Activated CD4-positive, alpha-beta T cell treated with anti-CD3 and anti-CD28 coated beads for 48 hours (primary cell): ENCODE measurements around the gene NARF.
"Not testable (repeated sequence)": the region's sequence is repeated elsewhere in the genome, so short reads cannot be mapped to it uniquely, and the experiment has no call there.

Experiments
- DNase-seq: peaks from one replicate; pipeline ENCODE4 v3.0.0-alpha.2; 2020

The NARF gene

DNA sequence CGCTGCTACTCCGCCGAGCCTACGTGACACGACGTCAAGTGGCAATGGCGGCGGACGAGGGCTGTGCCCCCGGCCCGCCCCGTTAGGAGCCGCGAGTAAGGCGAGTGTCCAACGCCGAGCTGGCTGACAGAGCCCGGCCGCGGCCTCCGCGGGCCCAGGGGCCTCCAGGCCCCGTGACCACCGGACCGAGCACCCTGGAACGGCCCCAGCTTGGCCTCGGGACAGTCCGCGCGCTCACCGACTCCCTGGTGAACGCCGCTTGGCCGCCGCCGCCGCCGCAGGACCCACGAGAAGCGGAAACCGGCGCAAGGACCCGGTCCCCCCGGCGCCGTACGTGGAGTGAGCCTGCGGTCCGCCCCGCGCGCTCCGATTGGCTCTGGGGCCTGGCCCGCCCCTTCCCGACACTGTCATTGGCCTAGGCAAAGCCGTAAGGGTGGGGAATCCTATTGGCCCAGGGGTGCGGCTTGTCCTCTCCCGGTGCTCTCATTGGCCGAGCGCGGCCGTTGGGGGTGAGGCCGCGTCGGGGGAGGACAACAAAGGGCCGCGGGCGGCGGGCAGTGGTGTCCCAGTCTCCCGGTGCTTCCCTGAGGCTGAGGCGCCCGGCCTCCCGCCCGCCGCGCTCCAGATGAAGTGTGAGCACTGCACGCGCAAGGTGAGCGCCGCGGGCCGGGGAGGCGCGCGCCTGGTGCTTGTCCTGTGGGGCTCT, at the start of gene NARF:
TSS of gene NARF (plus strand) at position 563 of the 706 bp plus-strand sequence. CDS start at position 626, 63 bp downstream.
- DNase-seq: peak; percentile 97

DNA sequence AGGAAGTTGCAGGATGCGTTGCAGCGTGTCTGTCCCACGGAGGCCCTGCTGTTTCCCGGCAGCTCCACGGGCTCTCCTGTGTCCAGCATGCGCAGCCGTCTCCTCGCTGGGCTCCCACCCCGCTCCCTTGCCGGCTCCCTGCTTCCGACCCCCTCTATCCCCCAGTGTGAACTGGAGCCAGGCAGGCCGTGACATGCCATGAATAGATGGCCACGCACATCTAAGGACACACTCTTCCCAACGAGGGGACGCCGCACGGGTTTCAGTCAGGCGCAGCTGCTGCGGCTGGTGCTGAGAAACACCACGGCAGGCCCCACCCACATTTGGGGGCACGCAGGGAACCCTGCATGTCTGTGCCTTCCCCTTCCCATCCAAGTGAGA, 49.6 kb upstream of the NARF start:
- no peak for DNase-seq

DNA sequence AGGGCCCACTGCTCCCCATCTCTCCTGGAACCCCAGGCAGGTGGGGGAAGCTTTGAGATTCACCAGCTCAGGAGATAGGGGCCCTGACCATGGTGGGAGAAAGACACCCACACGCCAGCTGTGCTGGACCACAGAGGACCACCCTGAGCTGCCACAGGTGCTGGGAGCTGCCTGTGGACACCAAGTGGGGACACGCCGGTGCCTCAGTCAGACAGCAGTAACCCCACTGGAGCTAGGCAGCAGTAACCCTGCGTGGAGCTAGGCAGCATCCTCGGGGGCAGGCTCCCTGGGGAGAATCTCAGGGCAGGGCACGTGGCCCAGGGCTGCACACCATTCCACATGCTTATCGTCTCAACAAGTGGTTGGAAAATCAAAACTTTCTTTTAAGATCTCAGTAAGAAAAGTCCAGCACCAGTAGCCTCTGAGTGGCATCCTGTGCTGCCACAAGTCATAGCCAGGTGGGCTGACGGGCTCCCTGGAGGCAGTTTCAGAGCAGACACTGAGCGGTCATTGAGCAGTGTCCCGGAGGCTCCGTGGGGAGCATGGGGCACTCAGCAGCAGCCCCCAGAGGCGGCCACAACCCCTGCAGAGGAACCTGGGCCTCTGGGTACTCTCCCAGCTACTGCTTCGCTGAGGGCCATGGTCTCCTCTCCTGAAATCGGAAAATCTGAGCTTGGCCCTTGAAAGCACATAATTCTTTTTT, 48.4 kb upstream of the NARF start:
- DNase-seq: no peak

DNA sequence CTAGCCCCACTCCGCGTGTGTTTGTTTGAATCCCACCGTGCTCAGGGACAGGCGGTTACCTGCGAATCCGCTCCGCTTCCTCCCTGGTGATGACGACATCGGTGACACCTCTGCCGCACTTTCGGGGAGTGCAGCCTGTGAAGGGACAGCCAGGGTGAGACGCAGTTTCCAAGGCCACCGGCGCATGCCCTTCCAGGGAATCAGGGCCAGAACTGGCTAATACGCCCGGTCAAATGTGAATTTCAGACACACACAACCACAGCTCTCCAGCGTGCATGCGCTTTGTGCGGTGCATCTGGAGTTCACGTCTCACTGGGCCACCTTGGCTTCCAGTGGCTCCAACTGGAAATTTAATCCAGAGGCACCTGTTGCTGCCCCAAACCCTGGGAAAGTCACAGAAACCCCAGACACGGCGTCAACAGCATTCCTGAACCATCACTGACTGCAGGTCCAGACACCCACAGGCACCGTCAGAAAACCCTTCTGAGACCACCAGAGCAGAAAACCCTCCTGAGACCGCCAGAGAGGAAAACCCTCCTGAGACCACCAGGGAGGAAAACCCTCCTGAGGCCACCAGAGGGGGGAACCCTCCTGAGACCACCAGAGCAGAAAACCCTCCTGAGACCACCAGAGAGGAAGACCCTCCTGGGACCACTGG, 47.0 kb upstream of the NARF start:
- no peak for DNase-seq

DNA sequence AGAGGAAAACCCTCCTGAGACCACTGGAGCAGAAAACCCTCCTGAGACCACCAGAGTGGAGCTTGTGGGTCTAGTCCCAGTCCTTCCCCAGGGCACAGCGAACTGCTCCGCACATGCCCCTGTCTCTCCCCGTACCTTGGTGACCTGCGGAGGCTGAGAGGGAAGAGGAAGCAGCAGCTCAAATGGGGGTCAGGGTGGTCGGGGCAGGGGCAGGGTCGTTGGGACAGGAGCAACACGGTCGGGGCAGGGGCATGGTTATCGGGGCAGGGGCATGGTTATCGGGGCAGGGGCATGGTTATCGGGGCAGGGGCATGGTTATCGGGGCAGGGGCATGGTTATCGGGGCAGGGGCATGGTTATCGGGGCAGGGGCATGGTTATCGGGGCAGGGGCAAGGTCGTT, 46.5 kb upstream of the NARF start:
- not testable (repeated sequence) for DNase-seq

DNA sequence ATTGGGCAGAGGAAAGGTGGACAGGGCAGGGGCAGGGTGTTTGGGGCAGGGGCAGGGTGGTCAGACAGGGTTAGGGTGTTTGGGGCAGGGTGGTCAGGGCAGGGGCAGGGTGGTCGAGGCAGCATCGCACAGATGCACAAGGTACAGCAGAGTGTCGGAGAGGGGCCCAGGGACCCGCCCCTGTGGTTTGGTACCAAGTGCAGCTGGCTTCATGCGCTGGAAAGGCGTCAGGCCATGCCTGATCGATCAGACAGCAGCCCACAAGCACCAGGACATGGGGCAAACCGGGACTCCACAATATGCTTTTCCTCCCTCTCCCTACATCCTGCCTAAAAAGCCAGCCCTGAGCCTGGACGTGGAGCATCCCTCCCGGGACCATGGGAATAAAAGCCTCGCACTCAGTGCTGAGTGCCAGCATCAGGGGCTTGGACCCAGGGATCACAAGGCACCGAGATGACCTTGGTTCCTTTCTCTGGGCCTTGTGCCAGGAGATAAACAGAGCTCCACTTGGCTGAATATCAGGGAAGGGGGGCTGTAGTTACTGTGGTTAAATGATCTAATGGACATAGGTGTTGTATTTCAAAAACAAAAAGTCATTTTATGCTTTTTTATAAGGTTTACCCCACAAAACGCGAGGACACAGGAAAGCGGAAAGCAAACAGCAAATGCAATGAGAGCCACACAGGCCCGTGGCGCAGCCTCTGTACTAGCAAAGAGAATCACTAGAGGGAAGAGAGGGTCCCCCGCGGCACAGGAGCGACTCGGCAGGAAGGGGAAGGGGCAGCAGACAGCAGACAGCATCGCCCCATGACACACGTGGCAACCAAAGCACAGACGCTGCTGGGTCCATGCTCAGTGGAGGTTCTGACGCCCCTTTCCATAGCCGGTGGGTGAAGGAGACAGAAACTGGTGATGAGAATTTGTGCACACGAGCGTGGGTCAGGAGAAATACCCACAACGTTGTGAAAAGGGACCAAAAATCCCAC, 45.7 kb upstream of the NARF start:
- no peak for DNase-seq

DNA sequence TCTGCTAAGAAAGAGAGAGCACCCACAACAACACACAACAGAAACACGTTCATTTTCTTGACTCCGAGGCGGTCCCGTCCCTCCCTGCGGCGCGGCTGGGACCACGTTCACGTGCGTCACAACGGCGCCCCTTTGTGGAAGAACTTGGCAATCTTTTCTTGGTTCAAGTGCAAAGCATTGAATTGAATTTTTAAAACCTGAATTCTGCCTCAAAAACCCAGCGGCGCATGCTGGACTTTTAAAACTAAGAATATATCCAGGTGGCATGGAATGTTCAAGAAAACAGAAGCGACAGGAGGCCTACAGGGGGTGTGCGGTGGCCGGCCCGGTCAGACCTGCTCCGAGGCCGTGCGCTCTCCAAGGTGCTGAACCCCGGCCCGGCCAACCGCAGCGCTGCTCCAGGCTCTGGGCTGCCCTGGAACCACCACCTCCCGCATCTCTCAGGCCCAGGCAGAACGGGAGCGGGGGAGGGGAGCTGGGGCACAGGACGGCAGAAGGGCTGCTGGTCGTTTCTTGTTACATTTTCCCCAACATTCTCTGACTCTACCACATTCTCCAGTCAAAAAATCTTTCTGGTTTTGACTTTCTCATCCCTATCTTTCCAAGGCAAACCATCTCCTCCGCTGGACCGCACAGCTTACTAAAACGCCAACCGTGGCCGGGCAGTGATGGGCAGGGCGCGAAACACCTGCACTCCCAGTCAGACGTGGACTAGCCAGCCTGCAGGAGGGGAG, 43.8 kb upstream of the NARF start:
- peak; percentile 86 for DNase-seq

DNA sequence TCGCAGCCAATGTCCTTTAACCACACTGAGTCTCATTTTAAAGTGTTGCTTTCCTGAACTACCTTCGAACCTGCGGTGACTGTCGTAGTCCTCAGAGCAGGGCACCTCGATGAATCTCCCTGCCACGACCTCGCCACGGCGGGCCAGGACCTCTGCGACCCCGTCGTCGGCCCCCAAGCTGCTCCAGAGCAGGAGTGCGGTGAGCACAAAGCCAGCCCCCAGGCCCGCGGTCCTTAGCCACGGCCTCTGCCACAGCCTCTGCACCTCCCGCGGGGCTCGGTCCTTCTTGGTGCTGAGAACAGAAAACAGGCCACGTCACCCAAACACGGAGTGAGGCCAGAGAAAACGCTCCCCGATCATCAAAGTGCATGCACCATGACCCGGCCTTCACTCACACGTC, 43.2 kb upstream of the NARF start:
- no peak for DNase-seq

DNA sequence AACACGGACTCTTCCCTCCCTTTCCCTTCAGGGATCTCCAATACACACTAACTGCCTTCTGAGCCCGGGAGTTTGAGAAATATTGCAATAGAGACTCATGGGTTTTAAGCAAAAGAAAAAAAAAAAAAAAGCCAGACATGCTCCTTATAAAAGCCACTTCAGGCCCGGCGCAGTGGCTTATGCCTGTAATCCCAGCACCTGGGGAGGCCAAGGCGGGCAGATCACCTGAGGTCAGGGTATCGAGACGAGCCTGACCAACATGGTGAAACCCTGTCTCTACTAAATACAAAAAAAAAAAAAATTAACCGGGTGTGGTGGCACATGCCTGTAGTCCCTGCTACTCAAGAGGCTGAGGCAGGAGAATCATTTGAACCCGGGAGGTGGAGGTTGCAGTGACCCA, 42.8 kb upstream of the NARF start:
- no peak for DNase-seq

DNA sequence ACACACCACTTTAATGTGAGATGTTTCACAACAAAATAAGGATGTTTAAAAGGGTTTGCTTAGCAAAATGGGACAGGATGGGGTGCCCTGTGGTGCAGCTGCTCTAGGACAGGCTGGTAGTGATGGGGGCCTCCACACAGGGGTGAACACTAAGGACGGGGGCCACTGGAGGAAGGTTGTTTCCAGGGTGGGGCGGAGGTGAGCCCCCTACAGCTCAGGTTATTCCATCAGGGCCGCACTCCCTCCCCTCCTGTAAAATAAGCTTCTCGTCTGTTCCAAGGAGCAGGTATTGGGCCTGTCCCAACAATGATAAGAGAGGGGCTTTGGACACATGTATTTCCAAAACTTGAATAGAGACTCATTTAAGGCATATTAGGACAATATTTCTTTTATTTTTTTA, 42.3 kb upstream of the NARF start:
- no peak for DNase-seq

DNA sequence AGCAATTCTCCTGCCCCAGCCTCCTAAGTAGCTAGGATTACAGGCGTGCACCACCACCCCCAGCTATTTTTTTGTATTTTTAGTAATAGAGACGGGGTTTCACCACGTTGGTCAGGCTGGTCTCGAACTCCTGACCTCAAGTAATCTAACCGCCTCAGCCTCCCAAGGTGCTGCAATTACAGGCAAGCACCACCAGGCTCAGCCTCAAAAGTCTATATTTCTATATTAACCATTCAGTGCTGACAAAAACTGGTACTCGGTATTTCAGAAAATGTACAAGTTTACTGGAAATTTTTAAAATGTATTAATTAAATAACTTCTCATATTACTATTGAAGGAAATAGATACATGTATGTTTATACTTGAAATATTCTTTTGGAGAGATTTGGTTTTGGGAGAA, 41.8 kb upstream of the NARF start:
- peak; percentile 45 for DNase-seq

DNA sequence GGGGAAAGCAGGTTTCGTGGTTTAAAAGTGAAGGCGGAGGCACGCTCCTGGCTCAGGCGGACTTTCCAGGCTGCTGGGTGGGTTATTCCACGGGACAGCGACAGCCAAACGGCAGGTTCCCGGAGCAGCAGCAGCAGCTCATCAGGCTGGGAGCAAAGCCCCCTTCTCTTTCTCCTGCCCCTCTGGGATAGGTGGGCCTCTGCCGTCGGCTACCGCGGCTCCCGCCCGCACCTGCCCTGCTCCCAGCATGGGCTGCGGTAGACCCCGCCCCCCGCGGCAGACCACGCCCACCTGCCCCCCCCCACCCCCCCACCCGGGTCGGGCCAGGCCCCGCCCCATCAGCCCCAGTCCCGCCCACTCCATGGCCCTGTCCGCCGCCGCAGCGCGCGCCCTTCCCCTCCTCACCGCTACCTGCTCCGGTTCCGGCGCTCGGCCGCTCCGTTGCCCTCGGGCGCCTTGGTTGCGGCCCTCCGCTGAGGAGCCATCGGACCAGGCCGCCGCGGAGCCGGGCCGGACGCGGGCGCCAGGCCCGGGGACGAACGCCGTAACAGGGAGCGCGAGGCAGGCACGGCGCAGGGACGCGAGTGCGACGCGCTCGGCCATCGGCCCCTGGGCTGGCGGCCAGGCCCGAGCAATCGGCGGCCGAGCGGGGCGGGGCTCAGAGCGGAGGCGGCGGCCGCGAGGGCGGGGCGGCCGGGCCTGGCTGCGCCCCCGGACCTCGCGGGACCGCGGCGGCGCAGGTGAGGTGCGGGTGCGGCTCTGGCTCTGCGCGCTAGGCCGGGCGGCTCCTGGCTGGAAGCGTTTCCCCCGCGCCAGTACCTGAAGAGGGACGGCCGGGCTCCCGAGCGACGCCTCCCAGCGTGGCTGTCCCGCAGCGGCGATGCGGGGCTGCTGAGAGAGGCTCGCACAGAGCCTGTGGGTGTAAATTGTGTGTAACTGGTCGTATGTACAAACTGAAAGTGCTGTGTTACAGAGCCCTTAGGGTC, 40.2 kb upstream of the NARF start, which contains the start of the genes HEXD and OGFOD3:
TSS of gene HEXD (plus strand) at position 347 of the 986 bp plus-strand sequence. CDS start 1,453 bp downstream, outside the sequence.
TSS of gene OGFOD3 (minus strand) at position 586 of the 986 bp plus-strand sequence. CDS start at position 485, 101 bp downstream.
- DNase-seq: peak; percentile 85

DNA sequence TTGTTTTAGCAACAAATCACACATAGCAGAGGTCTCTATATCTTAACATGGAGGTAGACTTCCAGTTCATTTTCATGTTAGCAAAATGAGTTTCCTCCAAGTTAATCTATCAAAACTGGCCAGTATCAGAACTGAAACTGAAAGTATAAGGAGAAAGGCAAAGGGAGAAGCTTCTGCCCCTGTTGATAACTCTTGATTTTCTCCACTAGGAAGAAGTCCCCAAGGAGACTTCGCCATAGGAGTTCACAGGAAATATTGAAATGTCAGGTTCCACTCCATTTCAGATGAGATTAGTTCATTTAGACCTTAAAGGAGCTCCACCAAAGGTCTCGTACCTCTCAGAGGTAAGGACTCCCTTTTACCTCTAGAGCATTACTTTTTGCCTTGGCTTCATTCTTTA, 39.0 kb upstream of the NARF start:
- no peak for DNase-seq

DNA sequence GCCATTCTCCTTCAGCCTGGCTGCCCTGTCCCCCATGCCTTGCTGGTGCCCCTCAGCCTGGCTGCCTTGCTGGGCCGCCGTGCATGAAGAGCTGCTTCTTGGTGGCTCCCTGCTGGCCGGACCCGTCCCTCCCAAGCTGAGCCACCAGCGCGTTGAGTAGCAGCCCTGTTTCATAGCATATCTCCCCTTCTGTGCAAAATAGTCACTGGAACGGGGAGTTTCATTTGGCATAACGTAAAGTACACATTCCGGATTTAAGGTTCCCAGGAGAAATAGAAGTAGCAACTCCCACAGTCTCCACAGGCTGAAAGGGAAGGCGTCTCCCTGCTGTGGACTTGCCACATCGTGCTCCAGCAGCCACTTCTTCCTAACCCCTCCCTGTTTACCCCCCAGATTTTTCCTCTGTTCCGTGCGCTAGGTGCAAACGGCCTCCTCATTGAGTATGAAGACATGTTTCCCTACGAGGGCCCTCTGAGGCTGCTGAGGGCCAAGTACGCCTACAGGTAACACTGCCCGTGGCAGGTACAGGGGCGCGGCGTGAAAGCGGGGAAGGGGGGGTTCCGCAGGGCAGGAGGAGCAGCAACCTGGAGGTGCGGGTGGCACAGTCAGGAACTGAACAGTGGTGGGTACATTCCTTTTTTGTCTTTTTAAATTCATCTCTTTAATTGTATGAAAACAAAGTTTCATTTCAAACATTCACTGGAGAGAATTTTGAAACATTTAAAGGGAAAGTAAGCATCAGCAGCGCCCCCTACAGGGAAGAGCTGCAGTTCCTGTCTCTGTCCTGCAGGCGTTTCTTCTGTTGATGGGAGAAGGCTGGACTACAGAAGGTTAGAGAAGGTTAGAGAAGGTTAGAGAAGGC, 34.3 kb upstream of the NARF start:
- peak; percentile 78 for DNase-seq

DNA sequence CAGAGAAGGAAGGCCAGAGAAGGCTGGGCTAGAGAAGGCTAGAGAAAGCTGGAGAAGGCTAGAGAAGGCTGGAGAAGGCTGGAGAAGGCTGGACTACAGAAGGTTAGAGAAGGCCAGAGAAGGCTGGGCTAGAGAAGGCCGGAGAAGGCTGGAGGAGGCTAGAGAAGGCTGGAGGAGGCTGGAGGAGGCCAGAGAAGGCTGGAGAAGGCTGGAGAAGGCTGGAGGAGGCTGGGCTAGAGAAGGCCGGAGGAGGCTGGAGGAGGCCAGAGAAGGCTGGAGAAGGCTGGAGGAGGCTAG, 33.7 kb upstream of the NARF start:
- no peak for DNase-seq

DNA sequence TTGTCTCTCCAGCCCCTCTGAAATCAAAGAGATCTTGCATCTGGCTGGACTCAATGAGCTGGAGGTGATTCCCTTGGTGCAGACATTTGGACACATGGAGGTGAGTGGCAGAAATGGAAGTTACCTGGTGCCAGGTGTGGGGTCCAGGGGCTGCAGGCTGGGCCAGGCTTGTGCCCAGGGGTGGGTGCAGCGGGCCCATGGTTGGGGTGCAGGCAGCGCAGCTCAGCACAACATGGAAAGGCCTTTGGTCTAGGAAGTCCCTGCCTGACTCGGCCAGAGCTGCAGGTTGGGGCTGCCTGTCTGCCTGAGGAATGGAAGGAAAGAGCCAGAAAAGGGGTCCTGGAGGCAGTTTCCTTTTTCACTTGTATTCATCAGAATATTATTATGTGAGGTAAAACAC, 30.0 kb upstream of the NARF start:
- no peak for DNase-seq

DNA sequence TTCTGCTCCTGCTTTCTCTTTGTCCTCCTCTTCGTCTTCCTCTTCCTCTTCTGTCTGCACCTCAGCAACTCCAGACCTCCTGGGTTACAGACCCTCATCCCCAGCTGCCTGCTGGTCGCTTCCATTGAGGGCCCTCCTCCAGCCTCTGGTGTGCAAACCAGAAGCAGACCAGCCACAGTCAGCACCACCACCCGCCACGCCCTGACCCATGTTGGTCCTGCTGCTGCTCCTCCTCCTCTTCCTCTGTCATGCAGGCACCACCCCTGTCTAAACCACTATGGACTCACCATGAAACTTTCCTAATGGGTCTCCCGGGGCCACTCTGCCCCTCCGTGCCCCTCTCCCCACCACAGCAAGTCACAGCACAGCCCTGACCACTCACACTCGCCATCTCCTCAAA, 28.7 kb upstream of the NARF start:
- DNase-seq: no peak

DNA sequence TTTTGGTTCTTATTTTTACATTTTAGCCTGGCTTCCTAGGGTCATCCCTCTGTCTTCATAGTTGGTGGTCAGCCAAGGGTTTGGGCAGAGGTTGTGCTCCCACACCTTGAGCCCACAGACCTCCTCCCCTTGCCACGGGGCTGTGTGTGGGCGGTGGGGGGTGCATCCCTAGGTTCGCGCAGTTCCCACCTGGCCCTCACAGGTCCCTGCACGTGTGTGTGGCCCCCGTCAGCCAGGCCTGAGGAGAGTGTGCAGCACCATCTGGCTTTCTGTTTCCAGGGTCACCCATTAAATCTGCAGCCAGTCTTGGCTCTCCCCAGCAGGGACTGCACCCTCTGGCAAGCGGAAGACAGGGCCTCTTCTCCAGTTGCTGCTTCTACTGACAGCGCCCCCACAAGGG, 26.5 kb upstream of the NARF start:
- no peak for DNase-seq

DNA sequence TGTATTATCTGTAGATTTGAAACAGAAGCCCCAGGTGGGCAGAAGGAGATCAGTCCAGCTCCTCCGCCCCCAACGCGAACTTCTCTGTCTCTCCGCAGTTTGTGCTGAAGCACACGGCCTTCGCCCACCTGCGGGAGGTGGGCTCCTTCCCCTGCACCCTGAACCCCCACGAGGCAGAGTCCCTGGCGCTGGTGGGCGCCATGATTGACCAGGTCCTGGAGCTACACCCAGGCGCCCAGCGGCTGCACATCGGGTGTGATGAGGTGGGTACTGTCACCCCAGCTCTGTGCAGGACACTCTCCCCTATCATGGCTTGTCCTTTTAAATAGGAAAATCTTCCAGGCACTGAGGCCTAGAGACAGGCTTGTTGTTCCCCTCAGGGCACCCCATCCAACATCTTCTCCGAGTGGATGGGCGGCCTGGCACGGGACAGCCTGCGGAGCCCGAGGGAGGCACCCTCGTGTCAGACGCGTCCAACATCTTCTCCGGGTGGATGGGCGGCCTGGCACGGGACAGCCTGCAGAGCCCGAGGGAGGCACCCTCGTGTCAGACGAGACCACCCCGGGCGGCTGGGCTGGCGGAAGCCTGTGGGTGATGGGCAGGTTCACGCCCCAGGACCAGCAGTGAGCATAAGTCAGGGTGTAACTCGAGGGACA, 24.9 kb upstream of the NARF start:
- DNase-seq: no peak
